ENCODE results near the gene LRRC15.

The LRRC15 gene

DNA sequence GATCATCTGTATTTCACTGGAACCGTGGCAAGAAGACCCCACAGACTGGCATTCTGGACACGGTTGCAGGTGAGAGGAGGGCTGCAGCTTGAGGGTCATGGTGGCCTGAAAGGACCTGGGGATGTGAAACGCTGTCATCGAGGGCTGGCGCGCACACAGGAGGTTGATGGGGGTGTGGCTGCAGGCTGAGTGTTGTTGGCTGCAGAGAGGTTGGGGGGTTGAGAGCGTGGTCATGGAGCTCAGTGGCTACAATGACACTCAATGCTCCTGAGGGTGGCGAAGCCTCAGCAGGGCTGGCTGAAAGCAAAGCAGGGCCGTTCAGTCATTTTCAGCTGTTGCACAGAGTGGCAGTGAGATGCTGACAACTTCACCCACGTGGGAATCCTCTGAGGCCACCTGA, 39.4 kb downstream of the LRRC15 start:
- DNase-seq, result no peak

DNA sequence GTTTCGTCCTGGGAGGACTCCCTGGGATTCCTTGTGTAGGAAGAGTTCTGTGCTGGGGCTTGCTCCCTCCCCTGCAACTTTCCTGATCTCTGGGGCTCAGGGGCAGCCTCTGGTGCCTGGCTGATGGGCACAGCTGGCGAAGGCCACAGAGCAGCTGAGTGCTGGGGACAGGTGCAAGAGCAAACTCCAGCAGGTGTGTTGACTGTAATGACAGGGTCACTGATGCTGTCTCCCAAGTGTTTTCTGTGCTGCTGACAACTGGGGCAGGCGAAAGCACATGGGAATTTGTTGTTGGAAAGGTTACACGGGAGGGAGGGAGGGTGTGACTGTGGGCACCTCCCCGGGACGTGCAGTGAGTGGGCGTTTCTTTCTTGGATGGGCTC, 40.0 kb downstream of the LRRC15 start:
- DNase-seq, result no peak

DNA sequence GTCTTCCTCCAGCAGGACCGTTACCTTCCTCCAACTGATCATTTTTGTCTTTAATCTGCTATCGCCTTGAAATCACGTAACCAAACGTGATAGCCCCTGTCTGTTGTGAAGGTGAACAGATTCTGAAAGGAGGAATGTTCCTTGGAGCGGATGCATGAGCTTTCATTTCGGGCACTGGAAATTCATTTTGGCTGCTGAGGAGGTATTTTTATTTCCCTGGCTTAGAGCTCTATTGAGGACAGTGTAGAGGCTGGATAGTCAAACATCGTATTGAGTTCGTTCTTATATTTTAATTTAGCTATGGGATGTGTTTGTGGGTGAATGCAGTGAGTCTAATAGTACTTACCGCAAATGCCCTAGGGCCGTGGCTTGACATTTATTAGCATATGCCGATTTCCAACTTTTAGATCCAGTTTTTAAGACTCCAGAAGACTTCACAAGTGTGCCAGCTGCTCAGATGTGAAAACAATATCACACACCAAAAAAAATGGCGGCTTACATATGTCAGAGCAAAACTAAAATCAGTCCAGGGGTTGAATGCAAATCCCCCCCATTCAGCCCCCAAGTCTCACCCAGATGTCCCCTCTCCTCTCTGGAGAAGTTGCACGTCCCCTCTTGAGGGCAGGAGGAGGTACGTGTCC, 40.5 kb downstream of the LRRC15 start:
- DNase-seq, result no peak

- no peak for DNase-seq
These were observed 41.4 kb downstream of the LRRC15 start for GRCh38 chr3:194328053-194328657.

GRCh38 chr3:194327218-194328052, 42.1 kb downstream of the LRRC15 start:
- no peak for DNase-seq

- DNase-seq, result no peak
These were observed 42.6 kb downstream of the LRRC15 start for GRCh38 chr3:194326968-194327217.

- DNase-seq, result no peak
These were observed 43.2 kb downstream of the LRRC15 start for GRCh38 chr3:194326192-194326967.

GRCh38 chr3:194325424-194326153, 44.0 kb downstream of the LRRC15 start:
- DNase-seq, result no peak

DNA sequence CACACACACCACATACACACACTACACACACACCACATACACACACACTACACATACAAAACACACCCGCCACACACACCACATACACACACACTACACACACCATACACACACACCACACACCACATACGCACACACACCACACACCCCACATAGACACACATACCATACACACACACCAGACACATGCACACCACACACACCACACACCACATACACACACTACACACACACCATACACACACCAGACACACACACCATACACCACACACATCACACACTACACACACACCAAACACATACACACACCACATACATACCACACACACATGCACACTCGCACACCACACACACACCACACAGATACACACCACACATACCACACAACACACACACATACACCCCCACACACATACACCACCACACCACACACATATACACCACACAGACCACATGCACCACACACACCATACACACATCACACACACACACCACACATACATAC, 44.7 kb downstream of the LRRC15 start:
- DNase-seq, result no peak

DNA sequence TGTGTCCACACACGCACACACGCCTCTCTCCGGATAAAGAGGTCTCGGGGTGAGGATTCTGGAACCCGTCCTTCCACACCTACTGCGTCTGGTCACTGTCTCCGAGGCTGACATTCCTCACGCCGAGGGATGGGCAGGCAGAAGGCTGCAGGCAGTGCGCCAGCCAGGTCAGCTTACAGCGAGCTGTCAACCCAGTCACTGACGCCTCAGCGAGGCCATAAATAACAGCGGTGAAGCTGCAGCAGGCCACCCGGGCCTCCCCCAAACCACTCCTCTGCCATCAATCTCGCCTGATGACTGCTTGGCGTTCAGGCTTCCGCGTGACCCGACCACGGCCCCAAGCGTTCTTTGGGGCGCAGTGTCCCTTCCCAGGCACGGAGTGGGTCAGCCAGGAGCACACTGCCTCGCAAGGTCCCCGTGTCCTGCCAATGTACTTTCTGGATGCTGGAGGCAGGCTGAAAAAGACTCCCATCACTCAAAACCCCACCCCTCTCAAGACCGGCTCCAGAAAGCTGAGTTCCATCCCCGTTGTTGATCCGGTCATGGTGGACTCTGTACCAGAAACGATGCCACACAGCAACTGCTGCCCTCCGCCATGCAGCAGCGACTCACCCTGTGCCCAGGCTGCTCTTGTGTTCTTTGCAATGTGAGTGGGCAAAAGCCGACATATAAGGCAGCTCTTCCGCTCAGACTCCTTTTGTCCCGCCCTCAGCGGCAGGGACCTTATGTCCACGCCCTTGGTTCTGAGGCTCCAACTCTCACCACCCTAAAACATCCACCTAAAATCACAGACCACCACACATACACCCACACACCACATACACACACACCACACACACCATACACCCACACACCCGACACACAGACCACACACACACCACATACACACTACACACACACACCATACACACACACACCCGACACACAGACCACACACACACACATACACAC, 45.5 kb downstream of the LRRC15 start:
- no peak for DNase-seq

- DNase-seq, result no peak
These were observed 46.8 kb downstream of the LRRC15 start for GRCh38 chr3:194322678-194323211.

- DNase-seq, result no peak
These were observed 47.6 kb downstream of the LRRC15 start for GRCh38 chr3:194321693-194322640.

DNA sequence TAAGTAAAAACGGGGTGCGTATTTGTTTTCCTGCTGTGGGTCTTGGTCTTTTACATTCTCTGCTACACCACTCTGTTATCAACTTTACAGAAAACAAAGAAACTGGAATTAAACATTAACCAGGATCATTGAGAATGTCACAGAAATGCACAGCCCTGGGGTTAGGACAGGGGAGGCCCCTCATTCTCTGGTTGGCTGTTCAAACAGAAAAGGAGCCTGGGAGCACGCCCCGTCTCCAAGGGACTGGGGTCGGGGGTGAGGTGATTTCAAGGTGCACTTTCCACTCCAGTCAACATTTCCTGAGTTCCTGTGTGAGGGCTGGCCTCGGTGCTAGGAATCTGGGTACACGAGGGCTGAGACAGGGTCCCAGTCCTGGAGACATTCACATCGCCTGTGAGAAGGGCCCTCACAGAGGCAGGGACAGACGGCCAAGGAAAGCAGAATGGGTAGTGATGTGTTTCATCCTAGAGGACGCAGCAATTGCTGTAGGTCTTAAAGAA, 48.7 kb downstream of the LRRC15 start:
- no peak for DNase-seq

- no peak for DNase-seq
These were observed 49.4 kb downstream of the LRRC15 start for GRCh38 chr3:194320100-194320499.

DNA sequence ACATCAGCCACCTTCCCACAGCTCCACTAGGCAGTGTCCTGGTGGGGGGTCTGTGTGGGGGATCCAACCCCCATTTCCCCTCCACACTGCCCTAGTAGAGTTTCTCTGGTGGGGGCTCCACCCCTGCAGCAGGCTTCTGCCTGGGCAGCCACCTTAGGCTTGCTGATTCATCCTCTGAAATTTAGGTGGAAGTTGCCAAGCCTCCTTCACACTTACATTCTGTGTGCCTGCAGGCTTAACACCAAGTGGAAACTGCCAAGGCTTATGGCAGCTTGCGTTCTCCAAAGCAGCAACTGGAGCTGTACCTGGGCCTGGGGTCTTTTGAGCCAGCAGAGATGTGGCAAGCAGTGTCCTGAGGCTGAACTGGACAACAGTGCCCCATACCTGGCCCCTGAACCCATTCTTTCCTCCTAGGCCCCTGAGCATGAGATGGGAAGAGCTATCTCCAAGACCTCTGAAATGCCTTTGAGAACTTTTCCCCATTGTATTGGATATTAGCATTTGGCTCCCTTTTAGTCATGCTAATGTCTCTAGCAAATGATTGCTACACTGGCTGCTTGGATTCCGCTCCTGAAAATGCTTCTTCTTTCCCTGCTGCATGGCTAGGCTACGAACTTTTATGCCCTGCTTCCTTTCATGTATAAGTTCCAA, 50.9 kb downstream of the LRRC15 start:
- DNase-seq, result no peak

- no peak for DNase-seq
These were observed 52.6 kb downstream of the LRRC15 start for GRCh38 chr3:194316918-194317317.

DNA sequence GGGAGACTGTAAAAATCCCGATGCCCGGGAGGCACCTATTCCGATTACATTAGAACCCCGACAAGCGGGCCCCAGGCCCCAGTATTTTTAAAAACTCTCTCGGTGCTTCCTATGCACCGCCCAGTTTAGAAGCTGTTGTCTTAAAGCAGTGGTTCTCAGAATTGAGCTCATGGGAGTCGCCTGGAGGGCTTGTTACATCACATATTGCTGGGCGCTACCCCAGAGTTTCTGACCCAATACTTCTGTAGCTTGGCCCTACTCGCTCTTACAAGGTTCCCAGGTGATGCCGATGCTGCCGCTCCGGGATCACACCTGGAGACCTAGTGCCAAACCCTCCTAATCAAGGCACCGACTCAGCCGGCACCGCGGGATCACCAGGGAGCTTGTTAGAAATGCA, 53.6 kb downstream of the LRRC15 start:
- DNase-seq, result no peak

DNA sequence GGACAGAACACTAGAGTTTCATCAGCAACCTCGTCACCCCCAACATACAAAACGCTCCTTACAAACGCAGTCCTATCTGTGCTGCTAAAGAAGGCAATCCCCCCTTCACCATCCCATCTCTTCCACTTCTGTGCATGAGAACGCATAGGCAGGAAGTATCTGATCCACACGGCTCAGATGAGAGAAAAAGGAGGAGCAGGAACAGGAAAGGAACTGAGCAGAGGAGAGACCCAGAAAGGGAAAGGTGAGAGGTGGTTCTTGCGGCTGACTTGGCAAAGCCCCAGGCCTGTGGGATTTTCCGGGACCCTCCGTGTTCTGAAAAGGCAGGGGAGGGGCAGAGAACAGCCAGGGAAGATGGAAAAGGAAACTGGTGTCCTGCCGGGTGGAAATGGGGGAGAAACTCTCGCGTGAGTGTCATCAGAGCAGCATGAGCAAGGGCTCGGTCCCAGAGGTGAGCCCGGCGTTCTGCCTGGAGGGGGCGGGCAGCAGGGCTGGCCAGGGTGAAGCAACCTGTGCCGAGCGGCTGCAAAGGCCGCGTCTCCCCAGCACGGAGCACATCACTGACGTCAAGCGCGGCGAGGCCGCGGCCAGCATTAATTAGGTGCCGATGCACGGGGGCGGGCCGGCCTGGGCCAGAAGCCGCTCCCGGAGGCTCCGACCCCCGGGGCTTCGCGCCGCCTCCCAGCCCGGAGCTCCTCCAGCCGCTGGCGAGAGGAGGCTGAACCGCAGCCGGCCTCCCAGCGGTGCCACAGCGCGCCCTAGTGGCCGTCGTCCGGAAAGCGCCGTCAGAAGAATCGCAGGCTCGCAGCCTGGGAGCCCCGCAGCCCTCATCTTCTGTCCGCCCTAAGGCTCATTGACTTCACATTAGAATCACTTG, 54.2 kb downstream of the LRRC15 start:
- peak; percentile 68 to 71 for DNase-seq
